GM18909 (cell line): Measurements from ENCODE around the gene SPEF2.

Experiments
- ATAC-seq: cut with Tn5 transposase; IDR thresholded peaks from one replicate; pipeline ENCODE4 v1.9.1; 2021; ENCODE audit warnings: mild to moderate bottlenecking; ENCODE audit not compliant: unreplicated experiment, poor library complexity

Gene SPEF2

DNA sequence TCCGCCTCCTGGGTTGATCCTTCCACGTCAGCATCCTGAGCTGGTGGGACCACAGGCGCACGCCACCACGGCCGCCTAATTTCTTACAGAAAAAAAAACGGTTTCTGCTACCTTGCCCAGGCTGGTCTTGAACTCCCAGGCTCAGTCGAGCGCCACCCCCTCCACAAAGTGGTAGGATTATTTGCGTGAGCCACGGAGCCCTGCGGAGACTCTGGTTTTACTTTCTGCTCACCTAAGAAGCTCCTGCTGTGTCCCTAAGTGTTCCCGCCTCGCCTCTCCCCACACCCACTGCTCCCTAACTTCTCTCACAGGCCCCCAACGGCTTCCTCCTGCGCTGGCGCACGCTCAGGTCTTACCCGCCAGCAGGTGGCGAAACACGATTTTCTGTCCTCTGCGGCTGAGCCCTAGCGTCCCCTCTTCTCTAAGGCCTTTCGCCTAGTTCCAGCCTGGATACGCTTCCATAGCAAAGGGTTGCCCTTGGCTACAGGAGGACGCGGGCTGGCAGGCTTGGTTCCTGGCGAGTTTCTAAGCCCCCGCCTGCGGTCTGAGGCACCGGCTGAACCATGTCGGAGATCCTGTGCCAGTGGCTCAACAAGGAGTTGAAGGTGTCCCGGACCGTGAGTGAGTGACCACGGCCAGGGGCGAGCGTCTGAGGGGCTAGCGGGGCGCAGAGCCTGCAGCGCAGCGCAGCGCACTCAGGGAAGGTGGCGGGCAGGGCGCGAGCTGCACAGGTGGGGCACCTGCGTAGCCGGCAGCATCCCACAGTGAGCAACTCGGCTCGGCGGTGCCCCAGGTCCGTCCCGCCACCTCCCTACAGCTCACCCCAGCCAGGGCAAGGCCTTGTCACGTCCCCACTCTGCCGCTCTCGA, at the start of gene SPEF2:
Gene SPEF2, plus strand, starts transcription at position 429 of the 869 bp plus-strand sequence. Its CDS starts 135 bp downstream, at position 564.
- peak; percentile 93 for ATAC-seq

DNA sequence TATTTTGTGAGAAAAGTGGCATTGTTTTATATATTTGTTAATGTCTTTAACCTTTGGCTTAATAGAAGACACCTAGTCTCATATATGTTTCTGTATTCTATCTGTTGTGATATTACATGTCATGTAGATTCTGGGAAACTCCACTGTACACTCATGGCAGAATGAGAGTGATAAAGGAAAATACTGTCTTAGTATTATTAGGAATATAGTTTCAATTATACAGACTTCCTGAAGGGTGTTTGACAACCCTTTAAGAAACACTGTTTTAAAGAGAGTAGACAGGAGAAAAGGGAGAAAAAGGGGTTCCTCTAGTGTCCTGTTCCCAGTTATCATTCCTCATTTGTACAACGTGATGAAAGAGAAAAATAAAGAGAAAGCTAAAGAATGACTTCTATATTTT, 42.1 kb upstream of the SPEF2 start:
- no peak for ATAC-seq

DNA sequence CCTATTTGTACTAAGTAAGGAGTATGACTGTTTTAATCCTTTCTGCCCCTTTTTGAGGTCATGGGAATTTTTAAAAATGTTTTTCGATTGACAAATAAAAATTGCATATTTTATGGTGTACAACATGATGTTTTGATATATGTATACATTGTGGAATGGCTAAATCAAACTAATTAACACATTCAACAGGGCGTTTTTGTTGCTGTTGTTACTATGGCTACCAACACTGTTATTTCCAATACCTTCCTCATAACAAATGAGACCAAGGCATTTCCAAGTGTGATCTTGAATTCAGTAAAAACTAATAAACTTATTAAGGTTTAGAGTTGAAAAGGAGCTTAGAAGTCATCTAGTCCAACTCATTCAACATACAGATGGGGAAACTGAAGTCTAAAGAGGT, 30.2 kb upstream of the SPEF2 start:
- no peak for ATAC-seq

- no peak for ATAC-seq
Observed at GRCh38 chr5:35593338-35593737, 24.3 kb upstream of the SPEF2 start.

- no peak for ATAC-seq
Observed at GRCh38 chr5:35598707-35599370, 18.8 kb upstream of the SPEF2 start.

- no peak for ATAC-seq
Observed at GRCh38 chr5:35600591-35600990, 17.1 kb upstream of the SPEF2 start.

- no peak for ATAC-seq
Observed at GRCh38 chr5:35608881-35609779, 8.5 kb upstream of the SPEF2 start.

GRCh38 chr5:35617060-35617434, 616 bp upstream of the SPEF2 start:
- ATAC-seq = no peak

DNA sequence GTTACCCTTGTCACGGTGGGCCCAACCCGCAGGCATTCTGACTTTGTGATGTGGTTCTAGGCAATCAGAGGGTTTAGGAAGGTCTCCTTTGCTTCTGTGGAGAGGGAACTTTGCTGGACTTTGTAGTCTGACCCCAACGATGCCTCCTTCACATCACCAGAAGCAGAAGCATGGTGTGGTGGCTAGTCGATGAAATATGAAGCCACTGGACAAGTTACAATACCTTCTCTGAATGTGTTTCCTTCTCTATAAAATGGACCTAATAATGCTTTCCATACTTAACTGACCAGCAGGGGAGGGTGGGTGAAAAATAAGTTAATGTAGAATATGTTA, 607 bp downstream of the SPEF2 start:
- ATAC-seq = no peak

DNA sequence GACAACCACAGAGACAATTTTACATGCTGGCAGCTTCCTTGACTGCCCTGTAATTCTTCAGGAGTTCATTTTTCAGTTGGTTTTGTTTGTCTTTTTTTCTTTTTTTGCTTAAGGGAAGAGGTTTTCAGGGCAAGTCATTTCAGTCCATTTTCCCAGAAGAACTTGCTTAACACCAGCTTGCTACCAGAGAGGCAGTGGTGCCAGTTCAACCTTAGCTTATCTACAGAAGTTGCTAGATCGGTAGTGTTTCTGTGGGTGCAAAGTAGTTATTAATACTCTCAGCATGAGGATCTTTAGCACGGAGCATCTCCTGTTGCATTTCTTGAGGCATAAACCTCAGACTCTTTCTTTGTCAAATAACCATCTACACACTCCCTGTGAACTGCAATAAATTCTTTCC, 1.1 kb downstream of the SPEF2 start:
- ATAC-seq = no peak

- no peak for ATAC-seq
Observed at GRCh38 chr5:35622974-35623373, 5.3 kb downstream of the SPEF2 start.

DNA sequence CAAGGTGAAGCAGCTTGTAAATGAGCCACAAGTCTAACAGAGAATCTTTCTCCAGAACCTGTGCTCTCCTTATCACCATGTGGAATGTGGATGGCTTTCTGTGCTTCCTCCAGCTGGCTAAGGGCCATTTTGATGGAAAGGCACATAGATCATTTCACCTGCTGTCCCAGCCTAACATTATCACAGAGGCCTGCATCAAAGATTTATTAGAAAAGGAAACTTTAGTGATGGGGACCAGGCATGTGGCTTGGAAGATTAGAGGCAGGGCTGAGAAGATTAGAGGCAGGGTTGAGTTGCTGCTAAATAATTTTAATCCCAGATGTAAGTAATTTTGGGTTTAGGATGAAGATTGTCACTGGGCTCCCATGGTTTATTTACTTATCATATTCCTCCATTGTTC, 6.3 kb downstream of the SPEF2 start:
- no peak for ATAC-seq

GRCh38 chr5:35626108-35626507, 8.4 kb downstream of the SPEF2 start:
- no peak for ATAC-seq

DNA sequence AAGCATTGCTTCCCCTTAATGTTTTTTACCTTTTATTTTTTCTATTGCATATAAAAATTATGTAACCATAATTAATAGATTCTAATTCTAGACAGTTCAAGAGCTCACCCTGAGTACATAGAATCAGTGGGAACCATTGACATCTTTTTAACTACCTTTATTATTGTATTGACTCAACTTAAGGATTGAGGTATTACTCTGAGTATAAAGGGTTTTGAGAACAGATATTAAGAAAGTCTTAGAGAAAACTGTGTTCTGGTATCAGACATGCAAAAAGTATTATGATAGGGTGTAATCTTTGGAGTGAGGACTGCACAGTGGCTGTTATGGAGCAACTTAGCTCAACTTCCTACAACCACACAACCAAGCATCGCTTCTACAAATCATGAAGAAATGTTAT, 8.9 kb downstream of the SPEF2 start:
- no peak for ATAC-seq

GRCh38 chr5:35634326-35634725, 16.7 kb downstream of the SPEF2 start:
- ATAC-seq = no peak

- ATAC-seq = no peak
Observed at GRCh38 chr5:35640623-35641022, 23.0 kb downstream of the SPEF2 start.

DNA sequence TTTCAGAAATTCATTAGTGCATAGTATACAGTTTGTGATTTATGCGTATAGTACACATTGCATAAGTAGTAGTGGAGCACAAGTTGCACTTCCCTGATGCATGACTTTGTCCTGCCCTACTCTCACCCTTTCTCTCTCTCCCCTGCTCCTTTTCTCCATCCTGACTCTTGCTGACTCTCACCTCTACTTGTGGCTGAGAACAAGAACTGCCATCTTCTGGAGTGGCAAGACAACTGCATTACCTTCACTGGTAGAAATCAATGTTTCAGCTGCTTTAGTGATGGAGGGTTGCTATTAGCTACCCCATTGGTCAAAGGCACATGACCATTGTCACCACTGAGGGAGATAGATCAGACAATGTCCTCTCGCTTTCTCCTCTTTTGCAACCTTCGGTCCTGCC, 26.9 kb downstream of the SPEF2 start:
- no peak for ATAC-seq

DNA sequence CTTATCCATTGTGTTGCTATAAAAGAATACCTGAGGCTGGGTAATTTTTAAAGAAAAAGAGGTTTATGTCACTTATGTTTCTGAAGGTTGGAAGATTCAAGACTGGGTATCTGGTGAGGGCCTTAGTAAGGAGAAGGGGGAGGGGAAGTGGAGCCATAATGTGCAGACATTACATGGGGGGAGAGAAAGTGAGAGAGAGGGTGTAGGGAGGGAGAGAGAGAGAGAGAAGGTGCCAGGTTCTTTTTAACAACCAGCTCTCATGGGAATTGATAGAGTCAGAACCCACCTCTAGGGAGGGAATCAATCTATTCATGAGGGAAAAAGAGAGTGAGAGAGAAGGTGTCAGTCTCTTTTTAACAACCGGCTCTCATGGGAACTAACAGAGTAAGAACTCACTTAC, 29.5 kb downstream of the SPEF2 start:
- no peak for ATAC-seq

DNA sequence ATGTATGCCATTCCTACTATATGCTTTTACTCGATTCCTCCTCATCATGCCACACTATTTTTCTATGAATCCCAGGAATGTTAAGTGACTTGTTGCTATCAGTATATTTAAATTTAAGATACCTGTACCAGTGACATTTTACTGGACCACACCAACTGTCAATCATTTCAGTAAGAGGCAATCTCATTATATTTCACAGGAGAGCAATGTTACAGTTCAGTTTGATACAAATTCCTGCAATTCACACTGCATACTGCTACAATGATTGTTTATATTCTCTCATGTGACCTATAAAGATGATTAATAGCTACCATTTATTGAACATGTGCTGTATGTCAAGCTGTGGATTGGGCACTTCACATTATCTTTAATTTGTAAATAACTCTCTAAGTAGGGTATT, 30.0 kb downstream of the SPEF2 start:
- no peak for ATAC-seq

DNA sequence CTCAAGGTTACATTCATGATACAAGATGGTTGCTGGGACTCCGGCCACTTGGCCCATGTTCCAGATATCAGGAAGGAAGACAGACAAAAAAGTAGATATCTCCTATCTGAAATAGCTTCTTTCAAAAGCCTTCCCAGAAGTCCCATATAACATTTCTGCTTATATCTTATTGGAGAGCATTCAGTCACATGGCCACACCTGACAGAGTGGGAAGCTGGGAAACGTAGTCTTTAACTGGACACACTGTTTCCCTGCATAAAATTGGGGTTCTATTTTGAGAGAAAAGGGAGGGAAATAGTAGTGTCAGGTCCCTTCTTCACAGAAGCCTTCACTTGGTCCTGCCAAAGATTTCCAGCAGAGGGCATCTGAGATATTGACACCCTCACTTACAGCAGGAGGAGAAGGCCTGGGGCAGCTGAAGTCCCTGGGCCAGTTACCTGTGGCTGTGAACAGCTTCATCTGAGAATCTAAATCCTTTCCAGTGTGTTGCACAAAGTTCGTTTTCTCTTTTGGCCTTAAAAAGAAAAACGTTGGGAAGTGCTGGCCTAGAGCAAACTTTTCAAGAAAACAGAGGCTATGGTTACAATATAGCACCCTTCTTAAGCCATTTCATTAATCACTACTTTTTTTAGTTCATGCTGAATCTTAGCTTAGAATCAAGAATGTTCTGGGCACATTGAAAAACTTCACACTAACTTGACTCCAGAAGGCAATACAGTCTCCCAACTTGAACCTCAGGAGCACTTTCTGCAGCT, 33.5 kb downstream of the SPEF2 start:
- peak; percentile 55 for ATAC-seq
